ENCODE data around the gene MAP3K2.

MAP3K2 gene

DNA sequence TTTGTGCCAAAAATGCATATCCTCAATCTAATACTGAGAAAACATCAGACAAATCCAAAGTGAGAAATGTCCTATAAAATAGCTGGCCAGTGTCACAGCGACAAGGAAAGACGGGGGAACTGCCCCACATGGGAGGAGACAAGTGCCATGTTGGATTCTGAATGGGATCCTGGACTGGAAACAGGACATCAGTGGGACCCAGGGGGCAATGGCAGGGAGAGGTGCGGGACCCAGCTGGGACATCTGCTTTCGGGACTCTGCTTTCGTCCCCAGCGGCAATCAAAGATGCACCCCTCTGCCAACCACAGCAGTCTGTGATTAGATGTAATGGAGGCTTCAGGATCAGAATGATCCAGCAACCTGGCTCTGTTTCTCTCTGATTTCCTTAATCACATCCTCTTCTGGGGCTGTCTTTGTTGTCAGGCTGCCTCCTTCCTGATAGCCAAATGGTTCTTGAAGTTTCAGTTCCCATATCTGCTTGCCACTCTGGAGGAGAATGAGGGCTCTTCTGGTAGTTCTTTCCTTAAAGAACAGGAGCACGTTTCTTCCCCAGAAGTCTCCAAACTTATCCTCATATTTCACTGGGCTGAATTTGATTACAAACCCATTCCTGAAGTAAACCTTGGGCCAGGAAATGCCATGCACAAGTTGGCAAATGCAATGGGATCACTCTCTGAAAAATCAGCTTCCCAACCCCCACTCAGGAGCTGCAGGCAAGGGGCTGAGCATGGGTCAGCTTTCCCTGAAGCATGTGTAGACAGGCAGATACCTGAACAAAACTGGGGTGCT is 16.9 kb upstream of the MAP3K2 start:
- no peak for FAIRE-seq

DNA sequence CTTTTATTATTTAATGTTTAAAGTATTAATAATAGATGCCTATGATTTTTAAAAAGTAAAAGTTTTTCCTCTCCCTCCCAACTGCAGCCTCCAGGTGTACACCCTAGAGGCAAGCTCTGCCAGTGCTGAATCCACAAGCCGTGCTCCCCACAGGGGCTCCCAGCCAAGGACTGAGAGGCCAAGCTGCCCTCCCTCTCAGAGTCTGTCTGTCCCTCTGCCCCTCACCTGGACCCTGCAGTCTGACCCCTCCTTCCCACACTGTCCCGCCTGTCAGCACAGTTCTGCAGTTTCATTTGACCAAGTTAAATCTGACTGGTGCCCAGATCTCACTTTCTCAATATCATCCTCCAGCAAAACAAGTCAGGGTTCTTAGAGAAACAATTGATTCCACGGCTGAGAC is 15.7 kb upstream of the MAP3K2 start:
- no peak for FAIRE-seq

- FAIRE-seq, result no peak
Measured at GRCh38 chr2:127401757-127402695, 14.3 kb upstream of the MAP3K2 start.

DNA sequence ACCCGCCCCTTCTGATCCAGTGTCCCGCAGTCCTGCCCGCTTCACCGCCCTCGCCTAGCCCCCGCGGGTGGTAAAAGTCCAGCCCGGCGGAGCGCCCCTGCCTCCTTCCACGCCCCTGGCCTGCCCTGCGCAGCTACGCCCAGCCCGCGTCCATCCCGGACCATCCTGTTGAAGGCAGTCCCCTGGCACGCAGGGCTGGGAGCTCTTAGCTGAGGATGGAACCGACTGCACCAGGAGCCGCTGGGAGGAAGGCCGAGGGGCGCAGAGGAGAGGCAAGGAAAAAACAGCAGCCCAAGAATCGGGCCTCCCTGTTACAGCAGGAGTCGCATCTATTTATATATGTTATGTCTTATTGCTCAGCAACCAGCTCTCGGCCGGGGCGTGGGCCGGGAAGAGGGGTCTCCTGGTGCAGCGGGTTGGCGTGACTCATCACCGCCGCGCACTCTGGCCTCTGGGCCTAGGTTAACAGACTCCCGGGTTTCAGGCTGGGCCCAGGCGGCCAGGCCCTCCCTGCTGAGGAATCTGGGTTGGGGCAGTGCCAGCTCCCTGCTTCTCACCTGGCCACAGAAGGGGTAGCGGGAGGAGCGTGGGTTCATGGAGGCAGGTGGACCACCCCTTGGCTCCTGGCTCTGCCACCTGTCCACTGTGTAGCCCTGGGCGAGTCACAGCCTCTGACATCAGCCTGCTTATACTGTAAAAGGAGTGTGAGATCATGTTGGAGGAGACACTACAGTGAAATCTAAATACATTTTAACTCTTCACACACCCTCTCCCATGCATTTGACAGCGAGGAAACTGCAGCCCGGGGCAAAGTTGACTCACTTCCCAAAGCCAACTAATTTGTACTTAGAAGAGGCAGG is 13.4 kb upstream of the MAP3K2 start:
- FAIRE-seq, result no peak

DNA sequence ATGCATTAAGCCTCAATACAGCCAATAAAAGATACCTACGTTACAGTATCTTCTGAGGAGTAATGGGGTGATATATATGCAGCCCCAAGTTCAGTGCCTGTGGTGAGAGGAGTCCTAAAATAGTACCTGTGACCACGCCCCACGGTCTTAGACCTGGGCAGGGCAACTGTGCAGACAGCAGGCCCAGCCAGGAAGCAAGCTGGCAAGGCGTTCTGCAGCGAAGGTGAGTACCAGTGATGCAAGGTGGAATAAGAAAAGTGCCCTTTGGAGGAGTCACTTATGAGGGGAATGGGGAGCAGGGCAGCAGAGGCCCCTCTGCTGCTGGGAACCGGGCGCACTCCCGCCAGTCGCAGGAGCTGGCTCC is 12.7 kb upstream of the MAP3K2 start:
- no peak for FAIRE-seq

DNA sequence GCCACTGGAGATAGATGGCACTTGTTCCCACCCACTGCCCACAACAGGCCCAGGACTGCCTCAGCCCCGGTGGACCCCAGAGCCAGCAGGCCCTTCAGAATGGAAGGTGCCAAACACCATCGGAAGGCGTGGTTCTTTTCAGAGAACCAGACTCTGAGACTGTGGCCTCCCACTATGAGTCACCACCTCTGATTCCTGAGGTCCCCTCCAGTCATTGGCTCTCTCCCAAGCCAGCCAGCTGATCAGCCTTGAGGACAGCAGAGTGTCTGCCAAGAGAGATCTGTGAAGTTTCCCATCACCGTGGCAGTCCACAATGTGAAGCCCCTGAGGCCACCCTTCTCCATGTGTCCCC is 10.4 kb upstream of the MAP3K2 start:
- no peak for FAIRE-seq

DNA sequence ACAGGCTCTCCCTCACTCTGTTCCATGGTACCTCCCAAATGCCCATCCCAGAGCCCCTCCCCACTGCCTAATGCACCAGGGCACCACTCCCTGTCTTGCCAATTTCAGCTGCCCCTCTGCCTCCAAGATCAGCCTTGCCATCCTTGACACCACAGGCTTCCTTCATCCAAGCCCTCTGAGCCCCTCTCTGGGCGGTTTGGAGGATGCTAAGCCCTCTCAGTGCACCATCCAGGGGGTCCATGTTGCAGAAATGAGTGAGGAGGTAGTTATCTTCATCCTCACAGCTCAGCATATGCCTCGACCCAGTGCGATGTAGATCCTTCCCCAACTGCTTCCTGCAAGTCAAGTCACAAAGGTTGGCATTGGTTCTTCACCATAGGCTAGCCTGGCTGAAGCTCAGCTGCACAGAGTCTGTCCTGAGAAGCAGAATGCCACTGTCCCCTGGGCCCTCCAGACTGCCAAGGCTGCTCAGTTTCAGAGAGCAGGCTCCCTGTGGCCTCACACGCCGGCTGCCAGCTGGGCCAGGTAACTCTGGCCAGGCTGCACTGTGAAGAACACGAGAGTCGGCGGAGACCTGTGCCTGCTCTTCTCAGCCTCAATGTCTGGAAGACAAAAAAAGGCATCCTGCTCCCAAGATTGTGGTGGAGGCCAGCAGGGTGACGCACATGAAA is 9.9 kb upstream of the MAP3K2 start:
- no peak for FAIRE-seq

DNA sequence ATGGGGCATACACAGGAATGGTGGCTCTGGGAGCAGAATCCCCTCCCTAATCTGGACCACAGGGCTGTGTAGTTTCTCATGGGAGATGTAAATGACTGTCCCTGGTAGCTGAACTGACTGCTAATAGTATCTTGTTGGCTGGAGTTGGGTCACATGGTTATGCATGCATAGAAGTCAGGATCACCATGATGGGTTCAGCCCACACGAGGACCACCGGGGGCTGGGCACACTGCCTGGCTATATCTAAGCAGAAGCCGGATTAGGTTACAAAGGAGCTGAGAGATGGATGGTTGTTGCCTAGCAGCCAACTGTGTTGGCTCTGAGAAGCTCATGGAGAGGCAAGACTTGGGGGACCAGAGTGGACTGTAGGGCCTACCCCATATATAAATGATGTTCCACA is 6.7 kb upstream of the MAP3K2 start:
- FAIRE-seq, result no peak

- no peak for FAIRE-seq
Measured at GRCh38 chr2:127392828-127393578, 5.2 kb upstream of the MAP3K2 start.

GRCh38 chr2:127392133-127392827 is 4.5 kb upstream of the MAP3K2 start:
- FAIRE-seq, result no peak

DNA sequence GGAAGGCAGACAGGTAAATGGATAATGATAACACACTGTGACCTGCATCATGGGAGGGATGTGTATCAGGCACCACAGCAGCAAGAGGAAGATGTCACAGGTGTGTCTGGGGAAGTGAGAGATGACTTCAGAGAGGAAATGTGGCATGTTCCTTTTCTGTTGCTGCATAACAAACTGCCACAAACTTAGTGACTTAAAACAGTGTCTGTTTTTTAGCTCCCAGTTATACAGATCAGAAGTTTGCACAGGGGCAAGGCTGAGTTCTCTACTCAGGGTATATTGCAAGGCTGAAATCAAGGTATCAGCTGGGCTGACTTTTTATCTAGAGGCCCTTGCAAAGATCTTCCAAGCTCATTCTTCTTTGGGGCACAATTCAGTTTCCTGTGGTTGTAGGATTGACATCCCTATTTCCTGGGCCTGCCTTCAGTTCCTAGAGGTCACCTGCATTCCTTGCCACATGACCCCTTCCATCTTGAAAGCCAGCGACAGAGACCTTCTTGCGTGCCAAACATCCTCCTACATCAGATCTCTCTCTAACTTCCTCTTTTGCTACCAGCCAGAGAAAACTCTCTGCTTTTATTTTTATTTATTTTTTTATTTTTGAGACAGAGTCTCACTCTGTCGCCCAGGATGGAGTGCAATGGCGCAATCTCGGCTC is 2.1 kb upstream of the MAP3K2 start:
- no peak for FAIRE-seq

DNA sequence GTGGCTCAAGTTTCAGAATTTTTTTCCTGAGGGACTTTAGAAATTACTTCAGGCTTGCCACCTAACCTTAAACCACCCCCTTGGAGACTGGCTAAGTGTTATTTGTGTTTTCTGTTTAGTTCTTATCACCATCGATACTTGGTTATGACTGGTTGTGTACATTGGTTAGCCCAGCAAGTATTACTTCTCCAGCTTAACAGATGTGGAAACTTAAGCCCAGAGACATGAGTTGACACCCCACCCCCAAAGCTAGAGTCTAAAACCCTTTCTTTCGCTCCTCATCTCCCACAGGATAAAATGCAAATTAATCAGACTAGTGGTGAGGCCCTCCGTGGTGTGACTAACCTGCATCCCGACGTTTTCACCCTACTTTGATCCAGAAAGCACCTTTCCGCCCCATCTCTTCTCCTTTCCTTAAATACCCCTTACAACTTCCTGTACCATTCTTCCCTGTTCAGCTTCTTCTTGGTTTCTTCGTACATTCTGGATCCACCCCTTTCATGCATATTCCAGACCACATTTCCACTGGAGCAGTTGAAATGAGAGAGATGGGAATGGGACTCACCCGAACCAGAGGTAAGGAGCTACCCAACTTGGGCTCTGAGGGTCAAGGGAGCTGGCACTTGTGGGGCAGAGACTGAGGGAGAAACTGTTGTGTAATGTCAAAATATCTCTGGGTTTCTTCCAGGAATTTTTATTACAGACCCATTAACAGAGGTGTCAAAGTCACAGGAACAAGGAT is 819 bp upstream of the MAP3K2 start:
- FAIRE-seq, result no peak

- no peak for FAIRE-seq
Measured at GRCh38 chr2:127386764-127387654, 766 bp downstream of the MAP3K2 start.

DNA sequence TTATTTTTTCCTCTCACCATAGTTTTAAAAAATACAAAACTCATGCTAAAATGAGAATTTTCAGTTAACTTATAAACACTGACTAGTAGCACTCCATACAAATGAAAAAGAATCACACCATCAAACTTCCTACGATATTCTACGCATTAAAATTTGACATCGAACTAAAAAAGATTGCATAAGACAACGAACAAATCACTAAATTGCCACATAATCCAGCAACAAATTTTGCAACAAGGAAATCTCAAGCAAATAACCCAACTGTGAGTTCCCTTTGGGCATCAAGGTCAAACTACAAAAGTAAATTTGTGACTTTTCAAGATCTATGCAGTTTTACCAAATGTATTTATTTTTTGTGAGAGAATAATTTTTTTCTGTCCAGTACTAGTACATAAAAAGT is 1.5 kb downstream of the MAP3K2 start:
- FAIRE-seq, result no peak

- no peak for FAIRE-seq
Measured at GRCh38 chr2:127384529-127384928, 3.2 kb downstream of the MAP3K2 start.

GRCh38 chr2:127382831-127383230 is 4.9 kb downstream of the MAP3K2 start:
- FAIRE-seq, result no peak

DNA sequence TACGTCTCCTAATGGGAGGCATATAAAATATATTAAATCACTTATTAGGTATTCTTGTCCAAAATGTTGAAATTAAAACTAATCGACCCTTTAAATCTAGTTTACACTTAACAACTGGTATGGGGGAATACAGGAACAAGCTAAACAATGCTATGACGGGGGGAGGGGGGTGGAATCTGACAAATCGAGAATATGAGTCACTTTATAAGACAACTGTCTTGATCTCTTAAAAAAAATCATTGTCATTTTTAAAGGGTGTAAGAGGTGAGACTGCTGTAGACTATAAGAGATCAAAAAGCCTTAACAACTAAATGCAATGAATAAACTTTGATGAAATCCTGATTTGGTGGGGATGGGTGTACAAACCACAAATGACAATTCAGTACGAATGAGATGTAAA is 6.0 kb downstream of the MAP3K2 start:
- no peak for FAIRE-seq

DNA sequence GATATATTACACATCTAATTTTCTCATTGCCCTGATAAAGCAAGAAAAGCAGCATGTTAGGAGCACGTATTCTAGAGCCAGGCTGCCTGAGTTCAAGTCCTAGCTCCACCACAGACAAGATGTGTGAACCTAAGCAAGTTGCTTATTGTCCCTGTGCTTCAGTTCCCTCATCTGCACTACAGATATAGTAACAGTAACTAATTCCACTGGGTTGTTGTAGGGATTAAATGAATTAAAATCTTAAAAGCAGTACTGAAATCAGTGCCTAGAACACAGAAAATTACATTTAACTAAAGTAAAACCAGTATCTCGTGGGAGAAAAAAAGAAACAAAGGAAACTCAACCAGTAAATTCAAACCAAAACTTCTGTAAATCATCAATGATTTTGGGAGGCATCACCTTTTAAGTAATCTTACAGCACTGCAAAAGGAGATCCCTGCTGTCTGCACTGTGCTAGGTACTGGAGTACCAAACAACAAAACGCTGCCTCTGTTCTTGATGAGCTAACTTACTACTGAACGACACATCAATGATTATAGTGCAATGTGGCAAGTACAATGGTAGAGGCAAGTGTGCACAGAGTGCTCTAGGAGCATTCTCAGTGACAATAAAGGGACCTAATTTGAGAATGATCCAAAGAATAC is 7.9 kb downstream of the MAP3K2 start:
- no peak for FAIRE-seq
